Neural cell (in vitro differentiated cells): ENCODE data around the gene ZNF580.

Experiments used
- EP300 ChIP-seq: fragments of 450-650 bp; conservative IDR thresholded peaks from 2 replicates; pipeline ENCODE4 v1.6.1; 2014; ENCODE audit warnings: antibody characterized with exemption, mild to moderate bottlenecking, moderate library complexity; ENCODE audit not compliant: poor library complexity, severe bottlenecking
- EZH2 ChIP-seq: fragments of 200-600, 300-800 bp; shearing (Covaris generic), sonication (generic); IDR thresholded peaks from 2 replicates; pipeline ENCODE4 v1.6.1; 2014; ENCODE audit warnings: antibody characterized with exemption, low read length, borderline replicate concordance, mild to moderate bottlenecking; ENCODE audit not compliant: insufficient read depth, poor library complexity, severe bottlenecking
- MXI1 ChIP-seq: fragments of 450-650 bp; conservative IDR thresholded peaks from 2 replicates; pipeline ENCODE4 v1.6.1; 2014; ENCODE audit warnings: antibody characterized with exemption, mild to moderate bottlenecking; ENCODE audit not compliant: poor library complexity, severe bottlenecking
- POLR2AphosphoS5 ChIP-seq: IDR thresholded peaks from 2 replicates; pipeline ENCODE4 v1.6.1; 2012
- RAD21 ChIP-seq: fragments of 450-650 bp; conservative IDR thresholded peaks from 2 replicates; pipeline ENCODE4 v1.6.1; 2014; ENCODE audit warnings: antibody characterized with exemption, mild to moderate bottlenecking, moderate library complexity
- TAF1 ChIP-seq: IDR thresholded peaks from 2 replicates; pipeline ENCODE4 v1.6.1; 2012; ENCODE audit warnings: low read depth
- TF ChIP-seq, protein P1 (sequence below): fragments of 450-650 bp; IDR thresholded peaks from 2 replicates; pipeline ENCODE4 v1.5.1; 2014; ENCODE audit warnings: antibody characterized with exemption, mild to moderate bottlenecking, moderate library complexity; ENCODE audit not compliant: poor library complexity, severe bottlenecking
- TF ChIP-seq, protein P2 (sequence below): IDR thresholded peaks from 2 replicates; pipeline ENCODE4 v1.6.1; 2012; ENCODE audit warnings: borderline replicate concordance

DNA sequence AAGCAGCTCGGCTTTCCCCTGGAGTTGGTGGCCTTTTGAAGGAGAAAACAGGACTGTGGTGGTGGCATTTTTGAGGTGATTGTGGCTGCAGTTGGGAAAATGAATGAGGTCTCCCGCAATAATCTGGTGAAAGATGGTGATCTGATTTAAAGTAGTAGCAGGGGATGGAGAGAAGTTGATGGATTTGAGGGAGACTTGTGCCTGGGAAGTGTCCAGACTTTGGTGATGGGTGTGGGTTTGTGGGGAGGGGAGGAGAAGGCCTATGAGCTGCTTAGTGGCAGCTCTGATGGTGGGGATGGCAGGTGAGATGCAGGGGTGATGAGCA lies 30.2 kb downstream of the ZNF580 start:
- no peak for TF ChIP-seq TAF1
- TF ChIP-seq, protein P1, sequence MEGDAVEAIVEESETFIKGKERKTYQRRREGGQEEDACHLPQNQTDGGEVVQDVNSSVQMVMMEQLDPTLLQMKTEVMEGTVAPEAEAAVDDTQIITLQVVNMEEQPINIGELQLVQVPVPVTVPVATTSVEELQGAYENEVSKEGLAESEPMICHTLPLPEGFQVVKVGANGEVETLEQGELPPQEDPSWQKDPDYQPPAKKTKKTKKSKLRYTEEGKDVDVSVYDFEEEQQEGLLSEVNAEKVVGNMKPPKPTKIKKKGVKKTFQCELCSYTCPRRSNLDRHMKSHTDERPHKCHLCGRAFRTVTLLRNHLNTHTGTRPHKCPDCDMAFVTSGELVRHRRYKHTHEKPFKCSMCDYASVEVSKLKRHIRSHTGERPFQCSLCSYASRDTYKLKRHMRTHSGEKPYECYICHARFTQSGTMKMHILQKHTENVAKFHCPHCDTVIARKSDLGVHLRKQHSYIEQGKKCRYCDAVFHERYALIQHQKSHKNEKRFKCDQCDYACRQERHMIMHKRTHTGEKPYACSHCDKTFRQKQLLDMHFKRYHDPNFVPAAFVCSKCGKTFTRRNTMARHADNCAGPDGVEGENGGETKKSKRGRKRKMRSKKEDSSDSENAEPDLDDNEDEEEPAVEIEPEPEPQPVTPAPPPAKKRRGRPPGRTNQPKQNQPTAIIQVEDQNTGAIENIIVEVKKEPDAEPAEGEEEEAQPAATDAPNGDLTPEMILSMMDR: no peak
- TF ChIP-seq EZH2: no peak
- TF ChIP-seq POLR2AphosphoS5: no peak
- no peak for TF ChIP-seq RAD21
- TF ChIP-seq, protein P2, sequence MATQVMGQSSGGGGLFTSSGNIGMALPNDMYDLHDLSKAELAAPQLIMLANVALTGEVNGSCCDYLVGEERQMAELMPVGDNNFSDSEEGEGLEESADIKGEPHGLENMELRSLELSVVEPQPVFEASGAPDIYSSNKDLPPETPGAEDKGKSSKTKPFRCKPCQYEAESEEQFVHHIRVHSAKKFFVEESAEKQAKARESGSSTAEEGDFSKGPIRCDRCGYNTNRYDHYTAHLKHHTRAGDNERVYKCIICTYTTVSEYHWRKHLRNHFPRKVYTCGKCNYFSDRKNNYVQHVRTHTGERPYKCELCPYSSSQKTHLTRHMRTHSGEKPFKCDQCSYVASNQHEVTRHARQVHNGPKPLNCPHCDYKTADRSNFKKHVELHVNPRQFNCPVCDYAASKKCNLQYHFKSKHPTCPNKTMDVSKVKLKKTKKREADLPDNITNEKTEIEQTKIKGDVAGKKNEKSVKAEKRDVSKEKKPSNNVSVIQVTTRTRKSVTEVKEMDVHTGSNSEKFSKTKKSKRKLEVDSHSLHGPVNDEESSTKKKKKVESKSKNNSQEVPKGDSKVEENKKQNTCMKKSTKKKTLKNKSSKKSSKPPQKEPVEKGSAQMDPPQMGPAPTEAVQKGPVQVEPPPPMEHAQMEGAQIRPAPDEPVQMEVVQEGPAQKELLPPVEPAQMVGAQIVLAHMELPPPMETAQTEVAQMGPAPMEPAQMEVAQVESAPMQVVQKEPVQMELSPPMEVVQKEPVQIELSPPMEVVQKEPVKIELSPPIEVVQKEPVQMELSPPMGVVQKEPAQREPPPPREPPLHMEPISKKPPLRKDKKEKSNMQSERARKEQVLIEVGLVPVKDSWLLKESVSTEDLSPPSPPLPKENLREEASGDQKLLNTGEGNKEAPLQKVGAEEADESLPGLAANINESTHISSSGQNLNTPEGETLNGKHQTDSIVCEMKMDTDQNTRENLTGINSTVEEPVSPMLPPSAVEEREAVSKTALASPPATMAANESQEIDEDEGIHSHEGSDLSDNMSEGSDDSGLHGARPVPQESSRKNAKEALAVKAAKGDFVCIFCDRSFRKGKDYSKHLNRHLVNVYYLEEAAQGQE: no peak
- no peak for TF ChIP-seq EP300
- TF ChIP-seq MXI1: no peak
